Left renal cortex interstitium (tissue), 4 donors: ENCODE results near the gene KIF6. TPM values are rescaled to one million over a fixed set of nuclear protein-coding genes. Genes with fewer than 3 reads are reported as not detected.
"Not testable (repeated sequence)": the region's sequence is repeated elsewhere in the genome, so short reads cannot be mapped to it uniquely, and the experiment has no call there.

Experiments
- DNase-seq, 4 donors: peaks; one replicate each; pipeline ENCODE4 v3.0.0-alpha.2; 2013; ENCODE audit warnings: low read depth in 4 of 4, low spot score in 2 of 4, missing footprints in 1 of 4
- polyA plus RNA-seq, 4 donors: library from polyadenylated mRNA; unstranded; fragments of 120-200 nt; gene quantifications; one replicate each; pipeline ENCODE4 v1.2.1, GENCODE V29; 2013; ENCODE audit not compliant: insufficient read length in 4 of 4

Gene KIF6
- polyA plus RNA-seq, 4 donors: 2.9 to 4.7 (median 4.0) TPM

DNA sequence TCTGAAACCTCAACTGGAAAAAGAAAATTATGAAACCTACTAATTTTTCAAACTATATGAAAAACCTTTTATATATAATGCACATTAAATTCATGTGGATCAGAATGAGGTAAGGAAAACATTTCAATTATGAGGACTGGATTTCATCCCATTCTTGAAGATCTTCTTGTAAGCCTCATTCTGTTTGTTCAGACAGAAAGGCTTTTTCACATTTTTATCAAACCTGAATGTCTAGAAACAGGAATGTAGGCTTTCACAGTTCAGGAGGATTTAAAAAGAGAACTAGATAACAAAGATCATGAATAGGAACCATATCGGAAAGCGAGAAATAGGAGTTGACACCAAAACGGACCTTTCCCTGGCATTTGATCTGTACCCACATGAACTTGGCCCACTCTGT is 210.2 kb downstream of the KIF6 start:
- DNase-seq: no peak

DNA sequence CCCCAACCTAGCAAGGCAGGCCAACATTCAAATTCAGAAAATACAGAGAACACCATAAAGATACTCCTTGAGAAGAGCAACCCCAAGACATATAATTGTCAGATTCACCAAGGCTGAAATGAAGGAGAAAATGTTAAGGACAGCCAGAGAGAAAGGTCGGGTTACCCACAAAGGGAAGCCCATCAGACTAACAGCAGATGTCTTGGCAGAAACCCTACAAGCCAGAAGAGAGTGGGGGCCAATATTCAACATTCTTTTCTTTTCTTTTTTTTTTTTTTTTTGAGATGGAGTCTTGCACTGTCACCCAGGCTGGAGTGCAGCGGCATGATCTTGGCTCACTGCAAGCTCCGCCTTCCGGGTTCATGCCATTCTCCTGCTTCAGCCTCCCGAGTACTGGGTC is 215.4 kb downstream of the KIF6 start:
- DNase-seq: not testable (repeated sequence)

DNA sequence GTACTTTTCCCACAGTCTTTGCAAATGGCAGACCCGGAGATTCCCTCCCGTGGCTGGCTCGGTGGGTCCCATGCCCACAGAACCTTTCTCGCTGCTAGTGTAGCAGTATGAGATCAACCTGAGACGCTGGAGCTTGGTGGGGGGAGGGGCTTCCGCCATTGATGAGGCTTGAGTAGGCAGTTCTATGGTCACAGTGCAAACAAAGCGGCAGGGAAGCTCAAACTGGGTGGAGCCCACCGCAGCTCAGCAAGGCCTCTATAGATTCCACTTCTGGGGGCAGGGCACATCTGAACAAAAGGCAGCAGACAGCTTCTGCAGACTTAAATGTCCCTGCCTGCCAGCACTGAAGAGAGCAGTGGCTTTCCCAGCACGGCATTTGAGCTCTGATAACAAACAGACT is 216.7 kb downstream of the KIF6 start:
- no peak for DNase-seq

DNA sequence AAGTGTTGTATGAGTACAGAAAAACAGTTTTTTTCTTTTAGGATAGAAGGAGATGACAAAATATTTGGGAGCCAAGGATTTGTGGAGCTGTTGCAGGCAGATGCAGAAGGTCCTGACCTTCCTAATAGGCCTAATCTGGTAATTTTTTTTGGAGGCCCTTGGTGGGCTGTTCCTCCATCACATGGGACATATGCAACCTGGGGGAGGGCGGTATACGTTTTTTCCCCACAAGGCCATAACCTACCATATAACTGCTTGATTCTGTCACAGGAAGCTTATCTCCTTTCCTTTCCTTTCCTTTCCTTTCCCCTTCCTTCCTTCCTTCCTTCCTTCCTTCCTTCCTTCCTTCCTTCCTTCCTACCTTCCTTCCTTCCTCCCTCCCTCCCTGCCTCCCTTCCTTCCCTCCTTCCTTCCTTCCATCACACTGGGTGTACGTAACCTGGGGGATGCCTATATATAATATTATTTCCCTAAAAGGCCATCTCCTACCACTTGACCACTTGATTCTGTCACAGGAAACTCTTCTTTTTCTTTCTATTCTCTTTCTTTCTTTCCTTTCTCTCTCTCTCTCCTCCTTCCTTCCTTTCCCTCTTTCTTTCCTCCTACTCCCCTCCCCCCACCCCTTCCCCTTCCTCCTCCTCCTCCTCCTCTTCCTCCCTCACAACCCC is 217.7 kb downstream of the KIF6 start:
- no peak for DNase-seq

DNA sequence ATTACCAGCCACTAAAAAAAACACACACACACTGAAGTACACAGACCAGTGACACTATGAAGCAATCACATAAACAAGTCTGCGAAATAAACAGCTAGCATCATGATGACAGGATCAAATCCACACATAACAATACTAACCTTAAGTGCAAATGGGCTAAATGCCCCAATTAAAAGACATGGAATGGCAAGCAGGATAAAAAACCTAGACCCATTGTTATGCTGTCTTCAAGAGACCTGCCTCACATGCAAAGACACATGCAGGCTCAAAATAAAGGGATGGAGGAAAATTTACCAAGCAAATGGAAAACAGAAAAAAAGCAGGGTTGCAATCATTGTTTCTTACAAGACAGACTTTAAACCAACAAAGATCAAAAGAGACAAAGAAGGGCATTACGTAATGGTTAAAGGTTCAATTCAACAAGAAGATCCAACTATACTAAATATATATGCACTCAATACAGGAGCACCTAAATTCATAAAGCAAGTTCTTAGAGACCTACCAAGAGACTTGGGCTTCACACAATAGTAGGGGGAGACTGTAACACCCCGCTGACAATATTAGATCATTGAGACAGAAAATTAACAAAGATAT is 222.7 kb downstream of the KIF6 start:
- not testable (repeated sequence) for DNase-seq

DNA sequence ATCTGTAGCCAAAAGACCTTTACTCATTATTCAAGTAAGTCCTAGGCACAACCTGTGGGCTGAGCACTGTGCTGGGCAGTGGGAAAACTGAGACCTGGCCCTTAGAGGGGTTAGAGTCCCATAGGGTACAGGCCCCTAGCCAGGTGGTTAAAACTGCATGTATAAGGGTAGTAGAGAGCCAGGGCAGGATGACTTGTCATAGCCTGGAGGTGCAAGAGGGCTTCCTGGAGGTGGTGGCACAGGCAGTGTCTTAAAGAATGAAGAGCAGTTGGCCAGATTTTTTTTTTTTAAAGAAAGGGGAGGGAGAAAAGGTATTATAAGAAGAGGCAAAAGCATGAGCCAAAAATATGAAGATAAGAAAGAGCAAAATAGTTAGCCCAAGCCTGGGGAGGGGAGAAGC is 226.2 kb downstream of the KIF6 start:
- no peak for DNase-seq

DNA sequence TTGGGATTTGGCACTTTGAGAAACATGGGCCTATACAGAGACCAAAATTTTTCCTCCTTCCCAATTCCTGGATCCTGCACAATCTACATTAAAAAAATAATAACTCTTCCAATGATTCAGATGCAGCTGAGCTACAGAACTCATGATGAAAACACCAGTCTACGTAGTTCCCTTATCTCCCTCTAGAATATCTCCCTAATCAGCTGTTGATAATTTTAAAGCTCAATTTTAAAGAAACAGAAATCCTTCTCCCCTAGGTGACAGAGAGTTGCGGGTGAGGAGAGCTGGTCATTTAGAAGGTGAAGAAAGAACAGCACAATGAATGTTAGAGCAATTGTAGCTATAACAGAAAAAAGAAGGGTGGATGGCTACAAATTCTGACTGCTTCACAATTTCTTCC is 227.1 kb downstream of the KIF6 start:
- DNase-seq: no peak

DNA sequence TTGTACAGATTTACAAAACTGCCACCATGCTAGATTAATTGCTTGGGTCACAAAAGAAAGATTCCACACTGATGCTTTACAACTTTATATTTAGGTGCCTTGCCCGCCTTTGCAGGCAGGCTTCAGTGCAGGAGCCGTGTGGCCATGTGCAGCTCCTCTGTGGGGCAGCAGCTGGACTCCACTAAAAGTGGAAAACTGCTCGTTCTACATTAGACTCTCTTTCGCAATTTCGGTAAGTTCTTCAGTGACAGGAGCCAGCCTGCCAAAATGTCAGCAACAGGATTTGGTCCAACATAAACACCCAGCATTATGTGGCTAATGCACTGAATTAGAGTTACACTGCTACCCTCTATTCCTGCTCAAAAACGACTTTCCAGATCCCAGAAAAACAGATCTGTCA is 228.3 kb downstream of the KIF6 start:
- DNase-seq: peak; percentile 65 to 82 (median 78)

DNA sequence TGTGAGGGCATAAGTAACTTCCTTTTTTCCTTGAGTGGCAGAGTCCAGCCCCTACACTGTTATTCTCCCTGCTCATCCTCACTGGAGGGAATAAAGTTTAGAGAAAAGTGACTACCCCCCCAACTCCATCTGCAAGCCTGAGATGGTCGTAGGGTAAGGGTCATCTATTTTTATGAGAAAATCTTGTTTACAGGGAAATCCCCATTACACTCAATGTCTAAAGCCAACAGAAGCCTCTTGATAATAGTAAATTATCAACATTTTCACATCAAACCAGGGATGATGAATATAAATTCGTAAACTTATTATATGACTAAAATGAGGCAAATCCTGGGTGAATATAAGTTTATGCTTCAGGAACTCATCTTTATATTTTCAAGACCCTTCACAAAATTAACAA is 228.8 kb downstream of the KIF6 start:
- DNase-seq: no peak

DNA sequence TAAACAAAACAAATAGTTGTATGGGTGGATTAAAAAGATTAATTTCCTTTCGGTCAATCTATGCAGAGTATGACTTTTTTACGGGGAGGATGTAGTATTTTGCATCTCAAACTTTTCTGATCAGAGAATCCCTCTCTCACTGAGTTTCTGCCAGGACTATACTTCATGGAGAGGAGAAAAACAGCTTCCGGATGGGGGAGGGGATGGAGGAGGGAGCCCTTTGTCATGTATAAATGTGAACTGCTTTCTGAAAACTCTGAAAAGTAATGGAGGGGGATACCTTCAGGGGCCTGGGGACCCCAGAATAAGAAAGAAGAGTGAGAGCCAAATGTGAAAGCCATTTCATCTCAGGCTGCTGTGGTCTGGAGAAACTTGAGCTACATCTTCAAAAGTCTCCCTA is 229.6 kb downstream of the KIF6 start:
- DNase-seq: no peak

DNA sequence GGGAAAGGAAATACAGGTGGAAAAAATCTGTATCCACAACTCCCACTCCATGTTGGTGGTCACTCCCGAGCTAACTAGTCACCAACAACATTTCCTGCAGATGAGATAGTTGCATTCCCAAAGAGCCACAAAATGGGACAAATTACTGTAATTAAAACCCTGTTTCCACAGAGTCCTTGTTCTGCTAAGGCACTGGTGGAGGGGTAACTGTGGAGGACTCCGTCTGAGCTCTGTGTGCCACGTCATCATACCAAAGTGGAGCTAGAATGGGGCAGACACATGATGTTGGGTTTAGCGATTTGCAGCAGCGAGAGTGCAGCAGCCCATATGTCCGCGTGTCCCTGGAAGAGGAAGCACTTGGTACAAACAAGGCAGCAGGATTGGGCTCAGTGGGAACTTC is 230.2 kb downstream of the KIF6 start:
- DNase-seq: no peak

DNA sequence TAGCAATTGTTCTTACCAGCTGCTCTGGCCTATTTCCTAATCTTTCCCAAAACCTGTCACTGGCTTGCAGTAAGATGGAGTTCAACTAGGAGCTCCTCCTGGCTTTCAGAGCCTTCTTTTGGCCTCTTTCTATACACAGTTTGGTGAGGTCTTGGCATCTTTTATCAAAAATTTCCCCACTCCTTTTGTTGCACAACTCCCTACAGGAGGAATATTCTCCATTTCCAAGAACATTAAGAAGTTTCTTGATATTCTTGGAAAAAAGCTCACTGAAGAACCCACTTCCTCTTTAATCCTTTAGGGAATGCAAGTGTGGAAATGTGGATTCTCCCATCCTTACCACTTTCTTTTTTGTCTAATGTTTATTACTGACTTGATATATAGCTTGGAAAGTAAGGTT is 231.4 kb downstream of the KIF6 start:
- DNase-seq: no peak

DNA sequence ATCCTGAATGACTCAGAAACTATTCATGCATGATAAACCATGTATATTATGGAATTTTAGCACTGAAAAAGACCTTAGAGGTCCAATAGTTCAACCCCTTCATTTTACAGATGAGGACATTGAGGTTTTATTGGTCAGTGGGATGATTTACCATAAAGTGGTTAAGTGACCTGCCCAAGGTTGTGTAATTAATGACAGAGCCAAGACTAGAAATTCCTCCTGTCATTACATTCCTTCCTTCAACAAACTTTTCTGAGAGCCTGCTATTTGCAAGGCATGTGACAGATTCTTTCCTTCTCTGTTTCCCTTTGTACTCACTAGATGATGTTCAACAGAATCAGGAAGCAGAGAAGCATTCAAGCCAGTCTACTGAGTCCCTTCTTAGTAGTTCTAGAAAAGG is 232.0 kb downstream of the KIF6 start:
- no peak for DNase-seq

DNA sequence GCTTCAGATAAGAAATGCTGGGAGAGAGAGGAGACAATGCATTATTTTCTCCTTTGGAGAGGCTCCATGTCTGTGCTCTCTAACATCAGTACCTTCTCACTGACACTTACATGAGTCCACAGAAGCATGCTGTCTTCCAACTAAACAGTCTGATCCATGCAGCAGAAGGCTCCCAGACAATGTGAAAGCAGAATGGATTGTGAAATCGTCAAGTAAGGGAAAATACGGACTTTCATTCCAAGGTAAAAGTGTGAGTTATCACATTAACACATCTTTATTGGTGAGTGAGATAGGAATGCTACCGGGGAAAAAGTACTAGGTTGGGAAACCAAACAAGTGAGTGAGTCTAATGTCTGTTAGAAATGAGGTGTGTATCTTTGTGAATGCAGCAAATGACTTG is 235.1 kb downstream of the KIF6 start:
- DNase-seq: no peak

DNA sequence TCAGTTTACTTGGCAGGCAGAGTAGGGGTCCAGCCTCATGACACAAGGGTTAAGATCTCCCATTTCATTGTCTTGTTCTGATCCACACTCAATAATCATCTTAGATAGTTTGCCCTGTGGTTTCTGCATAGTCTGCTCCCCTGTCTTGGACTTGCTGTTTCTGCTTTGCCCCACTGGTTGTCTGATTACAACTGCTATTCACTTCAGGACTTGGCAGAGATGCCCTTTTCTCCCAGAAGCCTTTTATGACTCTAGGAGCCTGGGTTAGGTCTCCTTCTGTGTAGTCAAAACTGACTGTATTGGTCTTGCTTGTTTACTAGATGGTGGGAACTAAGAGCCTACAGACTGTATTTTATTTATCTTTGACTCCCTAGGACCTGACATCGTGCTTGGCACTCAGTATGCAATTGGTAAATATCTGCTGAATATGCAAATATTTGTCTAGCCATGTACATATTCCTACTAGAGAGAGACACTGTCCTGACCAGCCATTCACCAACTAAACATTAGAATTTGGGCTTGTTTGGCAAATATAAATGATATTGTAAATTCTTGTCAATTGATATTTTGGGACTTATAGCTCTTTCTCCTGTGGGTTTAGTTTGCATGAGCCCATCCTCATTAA is 236.8 kb downstream of the KIF6 start:
- no peak for DNase-seq

DNA sequence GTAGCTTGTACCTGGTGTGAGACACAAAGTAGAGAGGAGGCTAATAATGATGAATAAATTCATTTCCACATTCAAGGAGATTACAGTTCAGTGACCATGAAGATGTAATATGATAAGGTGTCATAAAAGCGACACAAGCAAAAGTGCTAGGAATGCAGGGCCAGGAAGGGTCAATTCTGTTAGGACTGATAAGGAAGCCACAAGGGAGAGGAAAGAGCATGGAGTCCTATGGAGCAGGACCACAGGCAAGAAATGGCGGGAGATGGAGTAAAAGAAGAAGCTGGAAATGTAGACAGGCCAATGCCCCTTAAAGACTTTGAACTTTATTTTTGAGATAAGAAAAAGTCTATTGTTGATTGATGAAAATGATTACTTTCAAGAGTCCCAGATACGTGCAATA is 240.9 kb downstream of the KIF6 start:
- DNase-seq: no peak

DNA sequence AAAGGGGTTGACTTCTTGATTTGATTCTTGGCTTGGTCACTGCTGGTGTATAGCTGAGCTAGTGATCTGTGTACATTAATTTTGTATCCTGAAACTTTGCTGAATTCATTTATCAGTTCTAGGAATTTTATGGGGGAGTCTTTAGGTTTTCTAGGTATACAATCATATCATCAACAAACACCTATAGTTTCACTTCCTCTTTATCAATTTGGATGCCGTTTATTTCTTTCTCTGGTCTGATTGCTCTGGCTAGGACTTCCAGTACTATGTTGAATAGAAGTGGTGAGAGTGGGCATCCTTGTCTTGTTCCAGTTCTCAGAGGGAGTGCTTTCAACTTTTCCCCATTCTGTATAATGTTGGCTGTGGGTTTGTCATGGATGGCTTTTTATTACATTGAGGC is 245.4 kb downstream of the KIF6 start:
- DNase-seq: not testable (repeated sequence)

DNA sequence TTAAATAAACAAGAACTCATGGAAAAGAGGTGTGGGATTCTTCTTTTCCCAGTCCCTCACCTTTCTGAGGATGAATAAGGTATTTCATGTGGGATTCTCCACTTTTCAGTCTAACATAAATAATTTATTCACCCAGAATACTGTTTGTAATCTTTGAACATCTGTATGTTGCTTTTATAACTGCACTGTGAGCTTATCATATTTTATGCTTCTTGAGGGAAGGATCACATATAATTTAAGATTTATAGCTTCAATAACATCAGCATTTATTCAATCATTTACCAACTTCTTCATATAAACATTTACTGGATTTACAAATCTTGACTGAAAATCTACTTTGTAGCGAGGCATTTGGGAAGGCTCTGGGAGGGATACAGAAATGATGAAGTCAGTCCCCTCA is 248.5 kb downstream of the KIF6 start:
- no peak for DNase-seq

DNA sequence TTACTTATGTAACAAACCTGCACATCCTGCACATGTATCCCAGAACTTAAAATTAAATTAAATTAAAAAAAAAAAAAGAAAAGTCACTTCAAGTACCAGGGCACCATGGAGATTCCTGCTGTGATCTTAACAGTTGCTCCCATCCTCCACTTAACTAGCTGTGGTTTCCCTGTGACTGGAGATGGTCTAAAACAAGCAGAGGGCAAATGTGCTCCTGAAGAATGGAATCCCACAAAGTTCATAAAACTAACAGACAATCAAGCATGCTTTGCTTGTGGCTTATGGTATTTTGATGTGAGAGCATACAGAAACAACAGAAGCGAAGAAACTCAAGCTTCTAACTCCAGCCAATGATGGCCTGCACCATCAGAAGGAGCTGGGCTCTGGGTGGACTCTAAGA is 249.1 kb downstream of the KIF6 start:
- no peak for DNase-seq

DNA sequence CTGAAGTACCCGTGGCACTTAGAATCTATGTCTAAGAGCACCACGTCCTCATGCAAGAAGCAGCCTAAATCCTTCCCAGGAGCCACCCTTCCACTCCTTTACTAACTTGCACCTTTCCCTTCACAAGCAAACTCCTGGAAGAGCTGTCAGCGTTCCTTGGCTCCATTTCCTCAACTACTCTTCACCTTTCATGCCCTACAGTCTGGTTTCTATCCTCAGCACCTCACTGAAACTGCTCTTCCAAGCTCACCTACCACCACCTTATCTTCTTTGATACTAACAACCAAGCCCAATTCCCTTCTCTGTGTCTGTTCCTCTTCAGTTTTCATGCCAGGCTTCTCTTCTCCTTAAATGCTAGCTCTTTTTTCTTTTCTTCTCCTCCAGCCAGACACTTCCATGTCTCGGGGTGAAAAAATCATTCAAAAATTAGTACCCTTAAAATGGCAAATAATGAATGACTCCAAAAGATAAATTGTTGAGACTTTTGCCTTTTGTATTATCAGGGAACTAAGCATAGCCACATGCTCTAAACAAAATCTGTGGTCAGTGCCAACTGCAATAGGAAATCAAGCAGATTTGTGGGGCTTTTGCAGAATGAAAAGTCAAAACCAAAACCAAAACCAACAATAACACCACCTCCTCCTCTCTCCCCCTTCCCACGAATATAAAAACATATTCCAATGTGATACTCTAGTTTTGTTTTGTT is 253.1 kb downstream of the KIF6 start:
- DNase-seq: no peak

DNA sequence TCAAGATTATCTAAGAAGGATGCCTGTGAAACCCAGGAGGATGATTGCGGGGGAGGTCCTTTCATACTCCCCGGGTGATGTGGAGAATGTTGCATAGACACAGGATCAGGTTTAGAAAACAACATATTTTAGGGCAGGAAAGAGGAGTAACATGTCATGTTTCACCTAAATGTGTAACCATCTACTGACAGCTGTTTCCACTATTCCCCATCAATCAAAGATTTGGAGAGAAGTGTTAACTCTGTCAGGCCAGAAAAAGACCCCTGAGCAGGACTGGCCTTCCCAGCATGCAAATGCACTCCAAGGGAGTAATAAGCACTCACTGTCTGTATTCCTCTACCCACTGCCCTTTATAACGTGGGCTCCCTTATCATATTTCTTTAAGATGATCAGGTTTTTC is 254.7 kb downstream of the KIF6 start:
- no peak for DNase-seq

DNA sequence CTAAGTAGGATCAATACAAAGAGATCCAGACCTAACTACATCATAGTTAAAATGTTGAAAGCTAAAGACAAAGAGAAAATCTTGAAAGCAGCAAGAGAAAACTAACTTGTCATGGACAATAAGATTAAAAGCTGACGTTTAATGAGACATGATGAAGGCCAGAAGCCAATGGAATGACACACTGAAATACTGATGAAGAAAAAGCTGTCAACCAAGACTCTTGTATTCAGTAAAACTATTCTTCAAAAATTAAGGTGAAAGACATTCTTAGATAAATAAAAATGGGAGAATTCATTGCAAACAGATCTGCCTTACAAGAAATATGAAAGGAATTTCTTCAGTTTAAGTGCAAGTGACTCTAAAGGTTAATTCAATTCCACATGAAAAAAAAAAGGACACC is 256.8 kb downstream of the KIF6 start:
- no peak for DNase-seq
